Sigmoid colon (tissue), 7 donors: ENCODE measurements around the gene JAKMIP2. TPM values are rescaled to one million over a fixed set of nuclear protein-coding genes. Genes with fewer than 3 reads are reported as not detected.

Experiments used
- DNase-seq: peaks from one replicate; pipeline ENCODE4 v3.0.0-alpha.2; 2019
- H3K27ac ChIP-seq, 4 donors: fragments of 200-600 bp; sonication (generic); one replicate each; pipeline ENCODE4 v1.5.1; 2016 to 2019; ENCODE audit warnings: mild to moderate bottlenecking in 1 of 4
- H3K27me3 ChIP-seq, 3 donors: fragments of 200-600 bp; sonication (generic); one replicate each; pipeline ENCODE4 v1.5.1; 2019; ENCODE audit warnings: mild to moderate bottlenecking in 1 of 3
- H3K36me3 ChIP-seq, 4 donors: fragments of 200-600 bp; sonication (generic); one replicate each; pipeline ENCODE4 v1.5.1; 2016 to 2019
- H3K4me1 ChIP-seq, 4 donors: fragments of 200-600 bp; sonication (generic); one replicate each; pipeline ENCODE4 v1.5.1; 2017 to 2019
- H3K4me3 ChIP-seq, 4 donors: fragments of 200-600 bp; sonication (generic); one replicate each; pipeline ENCODE4 v1.5.1; 2017 to 2019; ENCODE audit warnings: mild to moderate bottlenecking in 2 of 4, moderate library complexity in 1 of 4
- H3K9me3 ChIP-seq, 4 donors: fragments of 200-600 bp in 3 of 4; sonication (generic) in 3 of 4; one replicate each; pipeline versions ENCODE4 v1.5.1 to v1.6.1; 2013 to 2019
- EP300 ChIP-seq, 4 donors: sonication (generic); formaldehyde crosslinking; IDR thresholded peaks; one replicate each; pipeline ENCODE4 v1.6.1; 2017; ENCODE audit warnings: antibody characterized with exemption in 4 of 4
- POLR2A ChIP-seq, 2 donors: fragments of 450-650 bp; IDR thresholded peaks; one replicate each; pipeline ENCODE4 v1.6.1; 2016; ENCODE audit warnings: antibody characterized with exemption in 2 of 2, mild to moderate bottlenecking in 2 of 2, moderate library complexity in 2 of 2
- POLR2AphosphoS5 ChIP-seq, 4 donors: sonication (generic); formaldehyde crosslinking; IDR thresholded peaks; one replicate each; pipeline ENCODE4 v1.6.1; 2017; ENCODE audit warnings: antibody characterized with exemption in 4 of 4
- WGBS, 2 donors: extraction: QIAGEN DNeasy Blood & Tissue Kit; methylation state at CpG; one replicate each; pipeline ENCODE4 v1.1.7; 2013; 5-methylcytosine and 5-hydroxymethylcytosine counted together
- intact Hi-C: fragments of 100-400 bp; cut with DNase I; formaldehyde crosslinking; loops from one replicate; pipeline ENCODE4 v1.15.1; 2023
- polyA plus RNA-seq, 3 donors: library from polyadenylated mRNA; stranded (reverse); fragments of 200-250 nt; gene quantifications; one replicate each; pipeline ENCODE4 v1.2.3, GENCODE V29; 2013
- total RNA-seq, 4 donors: library from RNA; depleted of rRNA; stranded (reverse); fragments of >200 nt; gene quantifications; one replicate each; pipeline ENCODE4 v1.1.0, GENCODE V29; 2016
- TF ChIP-seq, protein P1 (sequence below), 4 experiments: fragments of 450-650 bp in 3 of 4; fragments of 200-600 bp in 1 of 4; IDR thresholded peaks; one replicate each; pipeline ENCODE4 v1.5.1; 2016 to 2019; ENCODE audit warnings: antibody characterized with exemption in 4 of 4, mild to moderate bottlenecking in 3 of 4, moderate library complexity in 2 of 4
- donor health status: healthy with polysubstance abuse.
- donor health status: Bipolar disorder and iron deficiency.
- donor health status: healthy.

The JAKMIP2 gene
- total and polyA plus RNA-seq, 7 donors = under 0.01 to 8.9 (median 2.8) TPM; not detected in 1

DNA sequence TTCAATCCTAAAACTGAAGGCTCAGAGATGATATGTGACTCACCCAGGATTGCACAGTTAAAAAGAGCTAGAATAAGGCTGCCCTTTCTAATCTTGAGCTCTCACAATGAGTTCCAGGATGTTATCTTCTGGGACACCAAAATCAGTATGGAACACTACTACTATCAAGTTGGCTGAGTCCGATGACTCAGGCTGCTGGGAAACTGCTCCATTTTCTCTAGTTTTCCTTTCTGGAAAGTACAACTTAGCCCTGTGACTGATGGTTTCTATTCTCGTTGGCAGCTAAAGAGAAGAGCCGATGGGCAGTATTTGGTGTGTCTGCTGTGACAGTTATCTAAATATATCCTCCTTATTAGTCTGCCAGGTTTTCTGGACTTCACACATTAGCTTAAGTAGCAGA lies 234.8 kb downstream of the JAKMIP2 start:
- Histone ChIP-seq H3K36me3 (no peaks in the 10 kb centered on the region), H3K4me1 (peaks cover 0 to 28% (median 25%) of the 10 kb centered on the region in 4 donors), H3K9me3 (no peaks in the 10 kb centered on the region), H3K27me3 (no peaks in the 10 kb centered on the region), H3K4me3 (no peak overlapping the region), H3K27ac (peak overlapping the region; percentile 23 to 50 (median 40))
- WGBS, 2 donors = 70 to 76% methylated on average over 3 of the region's 3 CpGs
- DNase-seq = no peak
- TF ChIP-seq EP300 (IDR thresholded peaks at IDR 0.05) (no peak), POLR2AphosphoS5 (IDR thresholded peaks at IDR 0.05) (peak in 3 of 4 donors; percentile 21 to 45 (median 34)), POLR2A (IDR thresholded peaks at IDR 0.05) (no peak)
- TF ChIP-seq, protein P1, sequence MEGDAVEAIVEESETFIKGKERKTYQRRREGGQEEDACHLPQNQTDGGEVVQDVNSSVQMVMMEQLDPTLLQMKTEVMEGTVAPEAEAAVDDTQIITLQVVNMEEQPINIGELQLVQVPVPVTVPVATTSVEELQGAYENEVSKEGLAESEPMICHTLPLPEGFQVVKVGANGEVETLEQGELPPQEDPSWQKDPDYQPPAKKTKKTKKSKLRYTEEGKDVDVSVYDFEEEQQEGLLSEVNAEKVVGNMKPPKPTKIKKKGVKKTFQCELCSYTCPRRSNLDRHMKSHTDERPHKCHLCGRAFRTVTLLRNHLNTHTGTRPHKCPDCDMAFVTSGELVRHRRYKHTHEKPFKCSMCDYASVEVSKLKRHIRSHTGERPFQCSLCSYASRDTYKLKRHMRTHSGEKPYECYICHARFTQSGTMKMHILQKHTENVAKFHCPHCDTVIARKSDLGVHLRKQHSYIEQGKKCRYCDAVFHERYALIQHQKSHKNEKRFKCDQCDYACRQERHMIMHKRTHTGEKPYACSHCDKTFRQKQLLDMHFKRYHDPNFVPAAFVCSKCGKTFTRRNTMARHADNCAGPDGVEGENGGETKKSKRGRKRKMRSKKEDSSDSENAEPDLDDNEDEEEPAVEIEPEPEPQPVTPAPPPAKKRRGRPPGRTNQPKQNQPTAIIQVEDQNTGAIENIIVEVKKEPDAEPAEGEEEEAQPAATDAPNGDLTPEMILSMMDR (IDR thresholded peaks at IDR 0.05) = no peak
- intact Hi-C loops = no loop called here

DNA sequence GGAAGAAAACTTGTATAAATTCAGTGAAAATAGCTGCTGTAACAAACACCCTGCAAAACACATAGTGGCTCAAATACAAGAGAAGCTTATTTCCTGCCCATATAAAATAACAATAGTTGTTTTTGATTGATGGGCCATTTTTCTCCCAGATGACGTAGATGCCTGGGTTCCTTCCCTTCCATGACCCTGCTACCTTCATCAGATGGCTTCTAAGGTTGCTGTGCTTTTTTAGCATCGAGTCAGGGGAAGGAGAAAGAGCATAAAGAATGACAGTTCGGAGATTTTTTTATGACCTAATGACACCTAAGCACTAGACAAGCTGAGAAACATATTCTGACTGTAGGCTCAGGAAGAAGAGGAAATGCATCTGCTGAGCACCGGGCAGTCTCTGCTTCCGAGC lies 238.0 kb downstream of the JAKMIP2 start:
- Histone ChIP-seq H3K36me3 (no peaks in the 10 kb centered on the region), H3K4me1 (peaks cover 0 to 11% (median 9%) of the 10 kb centered on the region in 4 donors), H3K27me3 (no peaks in the 10 kb centered on the region), H3K27ac (no peak overlapping the region), H3K4me3 (no peak overlapping the region), H3K9me3 (no peaks in the 10 kb centered on the region)
- 49 to 54% methylated on average over 5 of the region's 5 CpGs for WGBS, 2 donors
- DNase-seq = no peak
- TF ChIP-seq EP300 (IDR thresholded peaks at IDR 0.05) (no peak), POLR2AphosphoS5 (IDR thresholded peaks at IDR 0.05) (no peak), POLR2A (IDR thresholded peaks at IDR 0.05) (no peak)
- intact Hi-C loops = no loop called here

DNA sequence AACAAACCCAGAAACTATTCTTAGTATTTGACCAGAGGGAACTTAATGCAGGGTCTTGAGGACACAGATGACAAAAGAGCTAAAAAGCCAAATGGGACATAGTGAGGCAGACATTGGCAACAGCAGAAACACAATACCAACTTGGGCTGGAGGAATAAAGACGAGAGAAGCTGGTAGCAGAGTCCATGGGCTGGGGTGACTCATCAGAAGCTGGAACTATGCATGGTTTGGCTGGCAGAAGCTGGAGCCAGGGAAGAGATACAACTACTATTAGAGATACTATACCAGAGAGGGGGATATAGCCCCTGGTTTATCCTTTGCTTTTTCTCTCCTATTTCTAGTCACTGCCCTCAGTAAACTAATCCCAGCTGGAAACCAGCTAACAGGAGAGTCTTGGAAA lies 243.5 kb downstream of the JAKMIP2 start:
- Histone ChIP-seq H3K27me3 (no peaks in the 10 kb centered on the region), H3K9me3 (no peaks in the 10 kb centered on the region), H3K36me3 (no peaks in the 10 kb centered on the region), H3K27ac (peak overlapping the region in 3 of 4 donors; percentile 5 to 53 (median 46)), H3K4me1 (peaks cover 0 to 24% (median 19%) of the 10 kb centered on the region in 4 donors), H3K4me3 (no peak overlapping the region)
- intact Hi-C loops = no loop called here
- DNase-seq = no peak
- WGBS, 2 donors = 40 to 65% methylated on average over 1 of the region's 1 CpG
- TF ChIP-seq EP300 (IDR thresholded peaks at IDR 0.05) (no peak), POLR2A (IDR thresholded peaks at IDR 0.05) (no peak)
- TF ChIP-seq, protein P1 (IDR thresholded peaks at IDR 0.05) = no peak

DNA sequence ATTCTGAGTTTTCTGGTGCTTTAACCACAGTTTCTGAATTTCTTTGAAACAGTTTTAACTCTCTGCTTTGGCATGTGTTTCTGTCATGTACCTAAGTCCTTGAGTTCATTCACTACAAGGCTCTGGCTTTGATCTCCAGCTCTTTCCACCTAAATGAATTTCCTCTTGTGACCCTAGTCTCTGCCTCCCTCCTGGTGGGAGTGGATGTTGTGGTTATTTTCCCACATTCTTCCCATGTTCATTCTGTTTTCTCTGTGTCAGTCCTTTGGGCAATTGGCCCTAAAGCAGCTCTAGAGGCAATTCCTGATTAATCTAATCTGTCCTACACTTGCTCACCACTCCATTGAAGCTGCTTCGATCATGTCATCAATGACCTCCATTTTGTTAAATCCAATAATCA lies 244.3 kb downstream of the JAKMIP2 start:
- TF ChIP-seq POLR2AphosphoS5 (IDR thresholded peaks at IDR 0.05) = no peak
- no peak for TF ChIP-seq POLR2A (IDR thresholded peaks at IDR 0.05)
- TF ChIP-seq, protein P1 (IDR thresholded peaks at IDR 0.05) = no peak
- no peak for TF ChIP-seq EP300 (IDR thresholded peaks at IDR 0.05)
- no peak for DNase-seq
- WGBS, 2 donors = 96 to 99% methylated on average over 1 of the region's 1 CpG
- H3K4me1 ChIP-seq = peaks cover 0 to 25% (median 20%) of the 10 kb centered on the region in 4 donors
- H3K4me3 ChIP-seq = no peak overlapping the region
- H3K27me3 ChIP-seq = no peaks in the 10 kb centered on the region
- intact Hi-C loops = no loop called here
- H3K27ac ChIP-seq = no peak overlapping the region
- H3K9me3 ChIP-seq = no peaks in the 10 kb centered on the region
- no peaks in the 10 kb centered on the region for H3K36me3 ChIP-seq

Other genes with a start within 250 kb of the JAKMIP2 start
- 1 to 10 TPM in 1 of 4 donors, not detected in 3; 4.6 TPM for gene SPINK1, start 48.9 kb upstream of the JAKMIP2 start, total RNA-seq
- 100 to 1,000 TPM; 164 to 537 (median 283) TPM for gene SPINK1, start 48.9 kb upstream of the JAKMIP2 start, polyA plus RNA-seq
- not detected for gene SCGB3A2, start 96.0 kb upstream of the JAKMIP2 start, total RNA-seq
- 1 to 10 TPM in 1 of 3 donors, not detected in 2; 3.6 TPM for gene SCGB3A2, start 96.0 kb upstream of the JAKMIP2 start, polyA plus RNA-seq
- not detected for gene C5orf46, start 123.8 kb upstream of the JAKMIP2 start, total RNA-seq
- not detected for gene C5orf46, start 123.8 kb upstream of the JAKMIP2 start, polyA plus RNA-seq